HG03439 (cell line): ENCODE results near the gene ERP27.

Source experiments
- ATAC-seq: cut with Tn5 transposase; IDR thresholded peaks from one replicate; pipeline ENCODE4 v1.9.1; 2021; ENCODE audit warnings: mild to moderate bottlenecking, moderate library complexity; ENCODE audit not compliant: unreplicated experiment

ERP27 gene

GRCh38 chr12:14959916-14960496 is 21.7 kb upstream of the ERP27 start:
- ATAC-seq: no peak

- ATAC-seq: no peak
Measured at GRCh38 chr12:14959463-14959862, 21.1 kb upstream of the ERP27 start.

- no peak for ATAC-seq
Measured at GRCh38 chr12:14959126-14959440, 20.7 kb upstream of the ERP27 start.

GRCh38 chr12:14958361-14959125 is 20.2 kb upstream of the ERP27 start:
- no peak for ATAC-seq

GRCh38 chr12:14957551-14958168 is 19.3 kb upstream of the ERP27 start:
- ATAC-seq: no peak

GRCh38 chr12:14956905-14957304 is 18.6 kb upstream of the ERP27 start:
- no peak for ATAC-seq

GRCh38 chr12:14956024-14956891 is 17.9 kb upstream of the ERP27 start:
- no peak for ATAC-seq

GRCh38 chr12:14954269-14954668 is 15.9 kb upstream of the ERP27 start:
- ATAC-seq: no peak

GRCh38 chr12:14953752-14954151 is 15.4 kb upstream of the ERP27 start:
- ATAC-seq: no peak

- peak; percentile 63 for ATAC-seq
Measured at GRCh38 chr12:14952299-14952921, 14.1 kb upstream of the ERP27 start.

GRCh38 chr12:14951851-14952250 is 13.5 kb upstream of the ERP27 start:
- ATAC-seq: no peak

GRCh38 chr12:14950982-14951746 is 12.8 kb upstream of the ERP27 start:
- no peak for ATAC-seq

- ATAC-seq: no peak
Measured at GRCh38 chr12:14950421-14950820, 12.1 kb upstream of the ERP27 start.

- ATAC-seq: no peak
Measured at GRCh38 chr12:14949631-14950030, 11.3 kb upstream of the ERP27 start.

- ATAC-seq: peak; percentile 86
Measured at GRCh38 chr12:14948672-14949071, 10.3 kb upstream of the ERP27 start.

GRCh38 chr12:14946861-14947260 is 8.5 kb upstream of the ERP27 start:
- ATAC-seq: no peak

GRCh38 chr12:14946162-14946561 is 7.8 kb upstream of the ERP27 start:
- no peak for ATAC-seq

GRCh38 chr12:14942196-14942931 is 4.0 kb upstream of the ERP27 start:
- ATAC-seq: no peak

- no peak for ATAC-seq
Measured at GRCh38 chr12:14941369-14941768, 3.0 kb upstream of the ERP27 start.

- ATAC-seq: no peak
Measured at GRCh38 chr12:14937689-14938088, 648 bp downstream of the ERP27 start.
